Nephron progenitor cell (in vitro differentiated cells): ENCODE measurements around the gene CKMT1B.
"Not testable (repeated sequence)": the region's sequence is repeated elsewhere in the genome, so short reads cannot be mapped to it uniquely, and the experiment has no call there.

Source experiments
- DNase-seq: peaks from one replicate; pipeline ENCODE4 v3.0.0; 2021
- H3K27ac Mint-ChIP-seq: 2 replicates; pipeline ENCODE4 v1.8.0; 2021; ENCODE audit warnings: mild to moderate bottlenecking, moderate library complexity, mixed read lengths
- H3K27me3 Mint-ChIP-seq: 2 replicates; pipeline ENCODE4 v1.8.0; 2021; ENCODE audit warnings: mild to moderate bottlenecking, low read depth, mixed read lengths; ENCODE audit not compliant: poor library complexity
- H3K36me3 Mint-ChIP-seq: 2 replicates; pipeline ENCODE4 v1.8.0; 2021; ENCODE audit warnings: low read depth, mixed read lengths
- H3K4me1 Mint-ChIP-seq: 2 replicates; pipeline ENCODE4 v1.8.0; 2021; ENCODE audit warnings: mixed read lengths
- H3K4me3 Mint-ChIP-seq: 2 replicates; pipeline ENCODE4 v1.8.0; 2021; ENCODE audit warnings: mild to moderate bottlenecking, moderate library complexity, mixed read lengths
- H3K9me3 Mint-ChIP-seq: 2 replicates; pipeline ENCODE4 v1.8.0; 2021; ENCODE audit warnings: mild to moderate bottlenecking, moderate library complexity, mixed read lengths
- TF ChIP-seq, protein P1 (sequence below): fragments of 200-600 bp; sonication (generic); IDR thresholded peaks from 2 replicates; pipeline ENCODE4 v1.5.0; 2021; ENCODE audit warnings: antibody characterized with exemption

Gene CKMT1B

DNA sequence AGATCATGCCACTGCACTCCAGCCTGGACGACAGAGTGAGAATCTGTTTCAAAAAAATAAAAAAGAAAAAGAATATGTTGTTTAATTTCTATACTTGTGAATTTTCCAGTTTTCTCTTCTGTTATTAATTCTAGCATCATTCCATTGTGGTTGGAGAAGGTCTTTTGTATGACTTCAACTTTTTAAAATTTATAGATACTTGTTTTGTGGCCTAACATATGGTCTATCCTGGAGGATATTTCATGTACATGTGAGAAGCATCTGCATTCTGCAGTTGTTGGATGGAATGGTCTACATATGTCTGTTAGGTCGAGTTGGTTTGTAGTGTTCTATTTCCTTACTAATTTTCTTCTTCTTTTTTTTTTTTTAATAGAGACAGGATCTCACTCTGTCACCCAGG, 40.8 kb upstream of the CKMT1B start:
- DNase-seq: no peak
- no peaks in the 10 kb centered on the region for H3K27me3 Mint-ChIP-seq
- H3K9me3 Mint-ChIP-seq: no peaks in the 10 kb centered on the region
- no peak overlapping the region for H3K4me3 Mint-ChIP-seq
- no peak overlapping the region for H3K27ac Mint-ChIP-seq
- TF ChIP-seq, protein P1, sequence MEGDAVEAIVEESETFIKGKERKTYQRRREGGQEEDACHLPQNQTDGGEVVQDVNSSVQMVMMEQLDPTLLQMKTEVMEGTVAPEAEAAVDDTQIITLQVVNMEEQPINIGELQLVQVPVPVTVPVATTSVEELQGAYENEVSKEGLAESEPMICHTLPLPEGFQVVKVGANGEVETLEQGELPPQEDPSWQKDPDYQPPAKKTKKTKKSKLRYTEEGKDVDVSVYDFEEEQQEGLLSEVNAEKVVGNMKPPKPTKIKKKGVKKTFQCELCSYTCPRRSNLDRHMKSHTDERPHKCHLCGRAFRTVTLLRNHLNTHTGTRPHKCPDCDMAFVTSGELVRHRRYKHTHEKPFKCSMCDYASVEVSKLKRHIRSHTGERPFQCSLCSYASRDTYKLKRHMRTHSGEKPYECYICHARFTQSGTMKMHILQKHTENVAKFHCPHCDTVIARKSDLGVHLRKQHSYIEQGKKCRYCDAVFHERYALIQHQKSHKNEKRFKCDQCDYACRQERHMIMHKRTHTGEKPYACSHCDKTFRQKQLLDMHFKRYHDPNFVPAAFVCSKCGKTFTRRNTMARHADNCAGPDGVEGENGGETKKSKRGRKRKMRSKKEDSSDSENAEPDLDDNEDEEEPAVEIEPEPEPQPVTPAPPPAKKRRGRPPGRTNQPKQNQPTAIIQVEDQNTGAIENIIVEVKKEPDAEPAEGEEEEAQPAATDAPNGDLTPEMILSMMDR: no peak
- H3K4me1 Mint-ChIP-seq: no peaks in the 10 kb centered on the region
- peaks cover 19% of the 10 kb centered on the region for H3K36me3 Mint-ChIP-seq

DNA sequence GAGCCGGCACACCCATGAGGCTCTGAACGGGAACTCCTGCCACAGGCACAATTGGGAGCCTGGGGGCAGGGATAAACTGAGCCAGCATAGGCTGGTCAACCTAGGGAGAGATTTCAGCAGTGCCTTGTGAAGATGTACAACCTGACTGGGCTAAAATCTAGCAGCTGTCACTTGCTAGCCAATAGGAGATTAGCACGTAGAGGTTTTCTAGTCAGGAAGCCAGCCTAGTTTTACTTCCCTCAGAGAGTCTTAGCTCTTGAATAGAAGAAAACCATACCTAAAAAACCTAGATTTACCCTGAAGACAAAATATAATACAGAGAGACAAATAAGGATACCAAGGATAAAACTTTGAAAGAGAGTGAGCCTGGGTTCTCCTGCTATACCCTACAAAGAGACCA, 31.1 kb upstream of the CKMT1B start:
- H3K4me1 Mint-ChIP-seq, DNase-seq, H3K36me3 Mint-ChIP-seq, H3K4me3 Mint-ChIP-seq, H3K27me3 Mint-ChIP-seq, H3K9me3 Mint-ChIP-seq, H3K27ac Mint-ChIP-seq: not testable (repeated sequence)

DNA sequence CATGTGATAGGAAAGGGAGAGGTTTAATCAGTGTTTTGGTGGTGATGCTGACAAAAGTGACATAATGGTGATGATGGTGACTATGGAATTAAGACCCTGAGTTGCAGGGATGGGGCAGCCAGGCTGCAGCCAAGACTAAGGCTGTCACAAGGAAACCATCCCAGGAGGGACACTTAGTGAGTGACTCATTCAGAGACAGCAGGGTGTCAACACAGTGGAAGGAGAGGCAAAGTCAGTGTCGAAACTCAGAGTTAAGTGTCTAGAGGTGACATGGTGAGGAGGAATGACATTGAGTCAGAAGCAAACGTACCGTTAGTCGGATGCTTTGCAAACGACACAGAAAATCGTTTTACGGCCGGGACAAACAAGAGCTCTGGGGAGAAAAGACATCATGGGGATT, 30.0 kb upstream of the CKMT1B start:
- H3K4me1 Mint-ChIP-seq, H3K36me3 Mint-ChIP-seq, H3K27me3 Mint-ChIP-seq, DNase-seq, H3K27ac Mint-ChIP-seq, H3K9me3 Mint-ChIP-seq, H3K4me3 Mint-ChIP-seq: not testable (repeated sequence)

DNA sequence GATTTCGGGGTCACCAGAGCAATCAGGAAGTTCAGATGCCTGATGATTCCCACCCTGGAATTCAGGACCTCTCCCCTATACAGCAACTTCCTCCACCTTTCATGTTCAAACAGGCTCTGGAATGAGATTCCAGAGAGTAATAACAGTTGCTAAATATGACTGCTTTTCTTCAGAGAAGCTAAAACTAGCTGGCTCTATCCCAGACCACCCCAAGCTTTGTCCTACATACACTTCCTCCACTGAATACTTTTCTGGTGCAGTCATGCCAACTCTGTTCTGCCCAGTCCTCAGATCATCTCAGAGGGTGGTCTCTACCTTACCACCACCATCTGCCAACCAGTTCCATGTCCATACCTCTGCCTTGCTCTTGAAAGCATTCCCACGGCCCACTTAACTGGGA, 27.2 kb upstream of the CKMT1B start:
- H3K36me3 Mint-ChIP-seq, H3K4me3 Mint-ChIP-seq, H3K27ac Mint-ChIP-seq, H3K27me3 Mint-ChIP-seq, DNase-seq, H3K4me1 Mint-ChIP-seq, H3K9me3 Mint-ChIP-seq: not testable (repeated sequence)

DNA sequence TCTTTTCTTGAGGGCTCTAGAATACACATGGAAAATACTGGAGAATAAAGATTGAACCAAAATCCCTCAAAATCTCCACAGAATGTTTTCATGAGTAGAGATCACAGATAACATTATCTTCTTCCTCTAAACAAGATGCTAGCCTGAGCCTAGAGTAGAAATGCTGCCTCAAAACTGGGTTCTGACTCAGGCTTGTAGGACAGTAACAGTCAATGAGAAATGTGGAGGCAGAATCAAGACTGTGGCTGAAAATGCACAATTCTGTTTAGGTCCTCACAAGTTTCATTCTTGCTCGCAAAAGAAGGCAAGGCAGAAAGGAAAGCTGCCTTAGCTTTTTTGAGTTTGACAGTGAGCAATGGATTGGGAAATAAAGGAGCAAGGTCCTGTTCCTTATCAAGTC, 19.2 kb upstream of the CKMT1B start:
- not testable (repeated sequence) for DNase-seq, H3K4me1 Mint-ChIP-seq

DNA sequence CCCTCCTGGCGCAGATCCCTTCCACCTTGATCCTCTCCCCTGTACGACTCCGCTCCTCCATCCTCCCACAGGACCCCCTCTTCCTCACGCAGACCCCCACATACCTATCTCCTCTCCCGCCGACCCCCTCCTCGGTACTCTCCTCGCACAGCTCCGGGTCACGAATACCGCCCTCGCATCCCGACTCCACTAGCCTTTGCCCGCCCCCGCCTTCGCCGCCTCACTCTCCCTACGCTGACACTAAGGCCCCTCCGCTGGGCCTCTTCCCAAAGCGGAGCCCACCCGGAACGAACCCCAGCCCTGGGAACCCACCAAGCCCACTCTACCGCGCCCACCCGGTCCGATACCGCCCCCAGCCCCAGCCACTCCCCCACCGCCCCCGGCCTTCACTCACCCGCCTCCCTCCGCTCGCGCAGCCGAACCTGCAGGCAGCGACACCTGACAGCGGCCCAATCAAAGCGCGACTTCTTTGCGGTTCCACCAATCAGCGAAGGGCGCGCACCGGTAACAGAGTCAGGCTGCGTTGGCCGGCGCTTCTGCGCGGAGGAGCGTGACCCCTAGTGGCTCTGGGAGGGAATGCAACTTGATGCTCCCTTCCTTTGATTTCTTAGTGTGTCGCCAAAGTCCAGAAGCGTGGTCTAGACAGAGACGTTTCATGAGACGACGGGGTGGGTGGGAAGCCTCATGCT, 3.9 kb upstream of the CKMT1B start, which contains the start of gene PPIP5K1:
Gene PPIP5K1 (minus strand): TSS at position 431 of the 689 bp plus-strand sequence. CDS start 5,704 bp downstream, outside the sequence.
- H3K27ac Mint-ChIP-seq, H3K9me3 Mint-ChIP-seq, H3K36me3 Mint-ChIP-seq, H3K4me3 Mint-ChIP-seq, H3K27me3 Mint-ChIP-seq, DNase-seq, H3K4me1 Mint-ChIP-seq: not testable (repeated sequence)

More for the DNA sequence above, 19.2 kb upstream of the CKMT1B start:
- H3K27ac Mint-ChIP-seq, H3K4me3 Mint-ChIP-seq, H3K36me3 Mint-ChIP-seq, H3K27me3 Mint-ChIP-seq, H3K9me3 Mint-ChIP-seq: not testable (repeated sequence)

DNA sequence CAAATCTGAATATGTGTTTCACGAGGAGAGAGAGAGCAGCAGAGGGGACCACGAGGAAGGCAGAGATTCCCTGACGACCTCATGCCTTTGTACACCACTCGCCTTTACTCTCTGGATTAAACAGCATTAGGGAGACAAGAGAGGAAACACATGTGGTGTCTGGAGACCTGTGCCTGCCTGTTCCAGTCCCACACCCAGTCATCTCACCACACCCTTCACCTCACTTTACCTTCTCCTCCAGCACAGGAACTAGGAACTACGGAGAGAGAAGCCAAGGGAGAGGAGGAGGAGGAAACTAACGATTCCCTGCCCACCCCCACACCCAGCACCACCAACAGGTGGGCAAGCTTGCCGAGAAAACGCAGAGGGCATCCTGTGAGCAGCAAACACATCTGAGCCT, 986 bp upstream of the CKMT1B start:
- not testable (repeated sequence) for DNase-seq, H3K4me1 Mint-ChIP-seq, H3K9me3 Mint-ChIP-seq, H3K4me3 Mint-ChIP-seq, H3K27ac Mint-ChIP-seq, H3K36me3 Mint-ChIP-seq, H3K27me3 Mint-ChIP-seq

DNA sequence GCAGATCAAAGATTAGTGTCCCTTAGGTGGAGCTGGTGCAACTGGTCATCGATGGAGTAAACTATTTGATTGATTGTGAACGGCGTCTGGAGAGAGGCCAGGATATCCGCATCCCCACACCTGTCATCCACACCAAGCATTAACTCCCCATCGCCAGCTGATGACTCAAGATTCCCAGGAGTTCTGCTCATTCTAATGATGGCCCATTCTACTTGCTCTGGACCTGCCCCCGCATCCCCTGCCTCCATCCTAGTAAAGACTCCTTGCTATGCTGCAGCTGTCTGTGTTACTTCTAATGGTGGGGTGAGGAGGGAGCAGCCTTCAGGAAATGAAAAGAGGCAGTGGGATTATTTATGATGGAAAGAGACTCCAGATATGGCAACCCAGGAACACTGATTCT, 5.3 kb downstream of the CKMT1B start:
- peaks cover 22% of the 10 kb centered on the region for H3K27me3 Mint-ChIP-seq
- H3K4me3 Mint-ChIP-seq, H3K27ac Mint-ChIP-seq, DNase-seq, H3K9me3 Mint-ChIP-seq, H3K4me1 Mint-ChIP-seq, H3K36me3 Mint-ChIP-seq: not testable (repeated sequence)

DNA sequence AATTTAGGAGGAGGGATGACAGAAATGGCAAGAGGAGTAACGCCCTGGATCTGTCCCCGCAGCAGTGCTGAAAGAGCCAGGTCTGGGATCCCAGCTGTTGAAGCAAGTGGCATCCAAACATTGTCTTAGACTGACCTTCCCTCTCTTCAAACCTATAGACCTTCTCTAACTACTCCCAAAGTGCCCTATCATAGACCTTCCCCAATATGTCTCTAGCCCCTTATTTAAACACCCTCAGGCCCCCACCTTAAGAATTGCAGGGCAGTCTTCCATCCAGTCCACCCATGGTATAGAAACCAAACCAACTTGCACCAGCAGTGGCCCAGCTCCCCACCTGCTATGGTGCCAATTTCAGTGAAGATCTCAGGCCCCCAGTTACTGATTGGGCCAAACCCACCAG, 6.4 kb downstream of the CKMT1B start:
- DNase-seq, H3K9me3 Mint-ChIP-seq, H3K4me1 Mint-ChIP-seq, H3K4me3 Mint-ChIP-seq, H3K36me3 Mint-ChIP-seq, H3K27ac Mint-ChIP-seq: not testable (repeated sequence)
- peaks cover 22% of the 10 kb centered on the region for H3K27me3 Mint-ChIP-seq

DNA sequence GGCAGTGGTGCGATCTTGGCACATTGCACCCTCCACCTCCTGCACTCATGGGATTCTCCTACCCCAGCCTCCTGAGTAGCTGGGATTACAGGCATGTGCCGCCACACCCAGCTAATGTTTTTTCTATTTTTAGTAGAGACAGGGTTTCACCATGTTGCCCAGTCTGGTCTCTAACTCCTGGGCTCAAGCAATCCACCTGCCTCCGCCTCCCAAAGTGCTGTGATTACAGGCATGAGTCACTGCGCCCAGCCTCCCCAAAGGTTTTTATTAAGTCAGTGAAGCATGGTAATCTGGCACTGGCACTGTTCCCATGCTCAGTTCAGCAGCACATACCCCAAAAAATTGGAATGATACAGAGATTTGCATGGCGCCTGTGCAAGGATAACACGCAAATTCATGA, 8.4 kb downstream of the CKMT1B start:
- not testable (repeated sequence) for H3K9me3 Mint-ChIP-seq, H3K4me1 Mint-ChIP-seq, H3K4me3 Mint-ChIP-seq, DNase-seq, H3K27ac Mint-ChIP-seq, H3K36me3 Mint-ChIP-seq
- H3K27me3 Mint-ChIP-seq: peaks cover 17% of the 10 kb centered on the region

DNA sequence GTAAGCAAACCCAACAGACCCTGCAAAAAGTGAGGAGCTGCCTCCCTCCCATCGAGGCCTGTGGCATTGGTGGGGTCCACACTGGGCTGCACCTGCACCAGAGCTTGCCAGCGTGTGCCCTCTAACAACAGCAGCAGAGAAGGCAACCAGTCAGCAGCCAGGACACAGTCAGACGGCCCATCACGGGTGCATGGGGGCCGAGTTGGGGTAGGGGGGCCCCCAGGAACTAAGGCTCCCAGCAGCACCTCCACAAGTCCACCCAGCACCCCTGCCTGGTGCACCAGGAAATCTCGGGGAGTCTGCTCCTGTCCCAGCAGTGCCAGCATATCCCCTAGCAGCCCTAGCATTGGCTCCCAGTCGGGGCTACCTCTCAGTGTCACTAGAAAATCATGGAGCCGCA, 23.9 kb downstream of the CKMT1B start:
- H3K9me3 Mint-ChIP-seq, DNase-seq, H3K27ac Mint-ChIP-seq, H3K36me3 Mint-ChIP-seq, H3K4me1 Mint-ChIP-seq, H3K4me3 Mint-ChIP-seq: not testable (repeated sequence)
- H3K27me3 Mint-ChIP-seq: peaks cover 11% of the 10 kb centered on the region

DNA sequence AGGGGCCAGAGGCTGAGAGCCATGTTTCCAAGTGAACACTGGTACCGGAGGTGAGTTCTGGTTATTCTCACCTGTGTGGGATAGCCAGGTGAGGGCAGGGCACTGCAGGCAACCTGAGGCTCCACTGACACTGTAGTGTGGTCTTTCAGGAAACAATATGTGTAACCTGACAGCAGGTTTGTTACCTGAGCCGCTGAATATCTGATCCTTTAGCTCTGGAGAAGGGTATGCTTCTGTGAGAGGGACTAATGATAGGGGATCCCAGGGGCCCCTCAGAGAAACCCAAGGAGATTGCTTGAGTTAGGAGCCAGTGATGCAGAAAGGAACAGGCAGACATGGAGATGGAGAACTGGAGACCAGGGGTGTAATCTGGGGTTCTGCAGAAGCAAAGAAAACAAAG, 24.9 kb downstream of the CKMT1B start, which contains the start of gene STRC:
Gene STRC (minus strand): TSS at position 101 of the 400 bp plus-strand sequence. CDS start 78 bp downstream, at position 23.
- H3K36me3 Mint-ChIP-seq, H3K27ac Mint-ChIP-seq, H3K4me1 Mint-ChIP-seq, H3K4me3 Mint-ChIP-seq, DNase-seq, H3K9me3 Mint-ChIP-seq: not testable (repeated sequence)
- H3K27me3 Mint-ChIP-seq: peaks cover 11% of the 10 kb centered on the region

DNA sequence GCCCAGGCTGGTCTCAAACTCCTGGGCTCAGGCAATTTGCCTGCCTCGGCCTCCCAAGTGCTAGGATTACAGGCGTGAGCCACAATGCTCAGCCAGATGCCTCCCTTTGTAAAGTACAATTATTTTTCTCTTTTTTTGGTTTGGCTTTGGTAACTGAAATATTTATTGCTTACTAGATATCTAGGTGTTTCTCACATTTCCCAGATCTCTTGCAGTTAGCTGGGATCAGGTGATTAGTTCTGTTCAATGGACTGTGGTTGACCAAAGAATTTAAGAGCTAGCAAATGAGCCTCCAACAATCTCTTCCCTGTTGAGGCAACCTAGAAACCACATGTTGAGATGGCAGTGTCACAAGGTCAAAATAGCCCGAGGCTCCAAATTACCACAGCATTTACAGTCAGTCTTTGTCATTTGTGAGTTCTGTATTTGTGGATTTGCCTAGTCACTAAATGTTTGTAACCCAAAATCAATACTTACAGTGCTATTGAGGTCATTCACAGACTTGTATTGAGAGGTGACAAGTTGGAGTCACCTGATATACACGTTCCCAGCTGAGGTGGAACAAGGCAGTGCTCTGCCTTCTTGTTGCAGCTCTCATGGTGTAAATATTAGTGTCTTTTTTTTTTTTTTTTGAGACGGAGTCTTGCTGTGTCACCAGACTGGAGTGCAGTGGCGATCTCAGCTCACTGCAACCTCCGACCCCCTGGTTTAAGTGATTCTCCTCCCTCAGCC, 28.4 kb downstream of the CKMT1B start:
- DNase-seq, H3K27ac Mint-ChIP-seq, H3K9me3 Mint-ChIP-seq, H3K36me3 Mint-ChIP-seq, H3K4me1 Mint-ChIP-seq, H3K4me3 Mint-ChIP-seq: not testable (repeated sequence)
- peaks cover 14% of the 10 kb centered on the region for H3K27me3 Mint-ChIP-seq
